Tongue (tissue), 2 donors: ENCODE measurements around the gene XPO6. TPM values are rescaled to one million over a fixed set of nuclear protein-coding genes. Genes with fewer than 3 reads are reported as not detected.

Experiments used
- DNase-seq: peaks from one replicate; pipeline ENCODE4 v3.0.0-alpha.2; 2015
- total RNA-seq: library from RNA; depleted of rRNA; stranded (reverse); fragments of >200 nt; gene quantifications from one replicate; pipeline ENCODE4 v1.2.3, GENCODE V29; 2014

Gene XPO6
- total RNA-seq, 1 donor from 2014 or later = 62.5 TPM

- no peak for DNase-seq
Measured at GRCh38 chr16:28089205-28089991, 122.4 kb downstream of the XPO6 start.

GRCh38 chr16:28087675-28088300 is 124.0 kb downstream of the XPO6 start:
- DNase-seq = no peak

GRCh38 chr16:28087140-28087660 is 124.6 kb downstream of the XPO6 start:
- DNase-seq = no peak

- no peak for DNase-seq
Measured at GRCh38 chr16:28086186-28087139, 125.3 kb downstream of the XPO6 start.

GRCh38 chr16:28085389-28086171 is 126.2 kb downstream of the XPO6 start:
- no peak for DNase-seq

- DNase-seq = no peak
Measured at GRCh38 chr16:28084209-28084608, 127.6 kb downstream of the XPO6 start.

GRCh38 chr16:28082624-28083023 is 129.1 kb downstream of the XPO6 start:
- peak; percentile 76 for DNase-seq

GRCh38 chr16:28081391-28081968 is 130.3 kb downstream of the XPO6 start:
- DNase-seq = no peak

GRCh38 chr16:28078261-28078660 is 133.5 kb downstream of the XPO6 start:
- no peak for DNase-seq

- no peak for DNase-seq
Measured at GRCh38 chr16:28073836-28074235, 137.9 kb downstream of the XPO6 start.

- no peak for DNase-seq
Measured at GRCh38 chr16:28072087-28072486, 139.7 kb downstream of the XPO6 start.

GRCh38 chr16:28069971-28070794 is 141.6 kb downstream of the XPO6 start:
- DNase-seq = peak; percentile 76

GRCh38 chr16:28068976-28069375 is 142.8 kb downstream of the XPO6 start:
- DNase-seq = no peak

GRCh38 chr16:28067604-28068379 is 144.0 kb downstream of the XPO6 start:
- DNase-seq = no peak

- DNase-seq = no peak
Measured at GRCh38 chr16:28064706-28065249, 147.0 kb downstream of the XPO6 start.

- no peak for DNase-seq
Measured at GRCh38 chr16:28064150-28064549, 147.6 kb downstream of the XPO6 start.

- DNase-seq = no peak
Measured at GRCh38 chr16:28063591-28064061, 148.1 kb downstream of the XPO6 start, which contains the start of gene GSG1L. GSG1L (minus strand) TSS chr16:28063714; CDS start chr16:28063424, 290 bp downstream.

GRCh38 chr16:28062847-28063521 is 148.8 kb downstream of the XPO6 start:
- DNase-seq = peak; percentile 44
